Keratinocyte (primary cell): ENCODE measurements around the gene ADM2. TPM values are rescaled to one million over a fixed set of nuclear protein-coding genes. Genes with fewer than 3 reads are reported as not detected.
A peak's percentile ranks its signal among the peaks of the same experiment; 100 is the strongest.

ENCODE experiments used
- DNase-seq: peaks from one replicate; pipeline ENCODE4 v3.0.0-alpha.2; 2011; ENCODE audit warnings: low read depth, missing footprints, low spot score
- FAIRE-seq: peaks from 2 replicates; lab custom pipeline; 2011; peaks lifted over from hg19 to GRCh38; lab: Jason Lieb, UNC
- H2AFZ ChIP-seq: 2 replicates; pipeline ENCODE4 v1.6.0; 2012; ENCODE audit warnings: low read length, control low read depth, inconsistent platforms; ENCODE audit not compliant: control insufficient read depth
- H3K27ac ChIP-seq: 2 replicates; pipeline ENCODE4 v1.5.1; 2011; ENCODE audit warnings: low read length; ENCODE audit not compliant: control insufficient read depth, insufficient read depth
- H3K27me3 ChIP-seq: 3 replicates; pipeline ENCODE4 v1.6.0; 2011; ENCODE audit warnings: low read length; ENCODE audit not compliant: control insufficient read depth, insufficient read depth; ENCODE audit errors: extremely low read depth
- H3K36me3 ChIP-seq, 2 experiments: 2 replicates in 1 of 2; 3 replicates in 1 of 2; pipeline ENCODE4 v1.5.1; 2011; ENCODE audit warnings: low read length in 2 of 2, mild to moderate bottlenecking in 1 of 2; ENCODE audit not compliant: control insufficient read depth in 2 of 2, insufficient read depth in 2 of 2; ENCODE audit errors: extremely low read depth in 1 of 2
- H3K4me1 ChIP-seq: 3 replicates; pipeline ENCODE4 v1.5.1; 2011; ENCODE audit warnings: low read length; ENCODE audit not compliant: control insufficient read depth, insufficient read depth; ENCODE audit errors: extremely low read depth
- H3K4me2 ChIP-seq: 3 replicates; pipeline ENCODE4 v1.6.0; 2011; ENCODE audit warnings: low read depth, low read length; ENCODE audit not compliant: control insufficient read depth, insufficient read depth; ENCODE audit errors: extremely low read depth
- H3K4me3 ChIP-seq, 3 experiments: fragments of 200-600 bp in 1 of 3; sonication (generic) in 1 of 3; 2 replicates in 2 of 3; 3 replicates in 1 of 3; pipeline ENCODE4 v1.5.1; 2011 to 2016; ENCODE audit warnings: low read length in 3 of 3, mild to moderate bottlenecking in 3 of 3, control low read depth in 2 of 3, inconsistent platforms in 1 of 3, low read depth in 1 of 3, mixed read lengths in 1 of 3, mixed run types in 1 of 3, moderate library complexity in 1 of 3; ENCODE audit not compliant: control insufficient read depth in 2 of 3, insufficient read depth in 2 of 3; ENCODE audit errors: extremely low read depth in 1 of 3
- H3K79me2 ChIP-seq: 2 replicates; pipeline ENCODE4 v1.6.0; 2012; ENCODE audit warnings: low read length; ENCODE audit not compliant: control insufficient read depth, insufficient read depth
- H3K9ac ChIP-seq: 3 replicates; pipeline ENCODE4 v1.6.0; 2011; ENCODE audit warnings: low read length; ENCODE audit not compliant: control insufficient read depth, insufficient read depth; ENCODE audit errors: extremely low read depth
- H3K9me1 ChIP-seq: 3 replicates; pipeline ENCODE4 v1.6.0; 2011; ENCODE audit warnings: low read length; ENCODE audit not compliant: control insufficient read depth, insufficient read depth; ENCODE audit errors: extremely low read depth
- H3K9me3 ChIP-seq: 2 replicates; pipeline ENCODE4 v1.5.1; 2012; ENCODE audit warnings: low read depth, low read length; ENCODE audit not compliant: control insufficient read depth
- H4K20me1 ChIP-seq: 3 replicates; pipeline ENCODE4 v1.6.0; 2011; ENCODE audit warnings: low read length; ENCODE audit not compliant: control insufficient read depth, insufficient read depth; ENCODE audit errors: extremely low read depth
- CTCF ChIP-seq, 3 experiments: IDR thresholded peaks in 1 of 3; conservative IDR thresholded peaks in 1 of 3; optimal IDR thresholded peaks in 1 of 3; 2 replicates in 2 of 3; 3 replicates in 1 of 3; pipeline versions ENCODE3 to v1.5.1; 2011; ENCODE audit warnings: low read length in 3 of 3, mild to moderate bottlenecking in 3 of 3, moderate library complexity in 2 of 3, control low read depth in 1 of 3, inconsistent platforms in 1 of 3; ENCODE audit not compliant: insufficient read depth in 2 of 3; ENCODE audit errors: extremely low read depth in 1 of 3
- EZH2 ChIP-seq: IDR thresholded peaks from one replicate; pipeline ENCODE4 v1.6.1; 2012; ENCODE audit warnings: inconsistent platforms, mild to moderate bottlenecking, low read length, moderate library complexity
- dilution Hi-C: fragments of 300-500 bp; cut with MboI; formaldehyde crosslinking; loops from one replicate; pipeline ENCODE4 v1.7.0; 2020; ENCODE audit warnings: low sequenced_read_pairs; ENCODE audit not compliant: extremely low pct_ligation_motif_present
- polyA plus RNA-seq, 5 experiments: library from polyadenylated mRNA; depleted of rRNA in 3 of 5; stranded (reverse) in 3 of 5; stranded (forward) in 1 of 5; unstranded in 1 of 5; fragments of >200 nt; gene quantifications; 1 replicate in 1 of 5; 2 replicates in 3 of 5; 3 replicates in 1 of 5; pipeline versions ENCODE4 v1.2.1 to v1.2.3, GENCODE V29; 2011 to 2012; ENCODE audit warnings: missing spikeins in 2 of 5, low read depth in 1 of 5, low replicate concordance in 1 of 5

ADM2 gene
- polyA plus RNA-seq, 1 donor (not counting 4 experiments of a cell fraction or from before 2014, with no cell fraction given): 0.21 TPM

- dilution Hi-C loops: no loop called here
- Histone ChIP-seq H3K9me1 (peaks cover 6% of the 10 kb centered on the region), H3K4me3 (no peak overlapping the region), H3K27ac (no peak overlapping the region), H2AFZ (no peak overlapping the region), H3K4me1 (peaks cover 47% of the 10 kb centered on the region), H3K9ac (no peak overlapping the region), H3K79me2 (peaks cover 39% of the 10 kb centered on the region), H4K20me1 (peaks cover 28% of the 10 kb centered on the region), H3K27me3 (peaks cover 10% of the 10 kb centered on the region), H3K9me3 (no peaks in the 10 kb centered on the region), H3K36me3 (peaks cover 1 to 16% of the 10 kb centered on the region in 2 experiments), H3K4me2 (peak overlapping the region; percentile 82)
- DNase-seq (no peak), FAIRE-seq (no peak)
- TF ChIP-seq EZH2: no peak
Measured at GRCh38 chr22:50475652-50476002, 5.7 kb upstream of the ADM2 start.

GRCh38 chr22:50476868-50477267 lies 4.5 kb upstream of the ADM2 start:
- TF ChIP-seq CTCF (optimal IDR thresholded peaks at IDR 0.05 in 1 of 3, IDR thresholded peaks at IDR 0.05 in 1 of 3, conservative IDR thresholded peaks at IDR 0.05 in 1 of 3; ENCODE audit: extremely low read depth in 1 of 3, insufficient read depth in 2 of 3, low read length in 3 of 3) (no peak), EZH2 (no peak)
- peak overlapping the region; percentile 47 for H2AFZ ChIP-seq
- no peak overlapping the region for H3K27ac ChIP-seq
- no peak for DNase-seq
- dilution Hi-C loops: no loop called here
- peaks cover 27% of the 10 kb centered on the region for H3K79me2 ChIP-seq
- H3K9me3 ChIP-seq: no peaks in the 10 kb centered on the region
- peaks cover 14% of the 10 kb centered on the region for H3K27me3 ChIP-seq
- peak; percentile 64 for FAIRE-seq
- H3K36me3 ChIP-seq: peaks cover 1 to 16% of the 10 kb centered on the region in 2 experiments
- H3K9ac ChIP-seq: no peak overlapping the region
- no peak overlapping the region for H3K4me3 ChIP-seq
- H3K9me1 ChIP-seq: peaks cover 6% of the 10 kb centered on the region
- H3K4me1 ChIP-seq: peaks cover 35% of the 10 kb centered on the region
- H4K20me1 ChIP-seq: peaks cover 21% of the 10 kb centered on the region
- H3K4me2 ChIP-seq: peak overlapping the region; percentile 46

- dilution Hi-C loops: no loop called here
- Histone ChIP-seq H3K9me1 (peaks cover 4% of the 10 kb centered on the region), H3K27ac (no peak overlapping the region), H3K4me1 (peaks cover 25% of the 10 kb centered on the region), H3K36me3 (peaks cover 1 to 6% of the 10 kb centered on the region in 2 experiments), H3K9ac (no peak overlapping the region), H3K4me2 (no peak overlapping the region), H3K9me3 (no peaks in the 10 kb centered on the region), H3K27me3 (peaks cover 25% of the 10 kb centered on the region), H3K79me2 (peaks cover 16% of the 10 kb centered on the region), H4K20me1 (peaks cover 11% of the 10 kb centered on the region), H3K4me3 (no peak overlapping the region), H2AFZ (no peak overlapping the region)
- FAIRE-seq (no peak), DNase-seq (no peak)
- no peak for TF ChIP-seq EZH2
- no peak for TF ChIP-seq CTCF (optimal IDR thresholded peaks at IDR 0.05 in 1 of 3, IDR thresholded peaks at IDR 0.05 in 1 of 3, conservative IDR thresholded peaks at IDR 0.05 in 1 of 3; ENCODE audit: extremely low read depth in 1 of 3, insufficient read depth in 2 of 3, low read length in 3 of 3)
Measured at GRCh38 chr22:50477923-50478322, 3.4 kb upstream of the ADM2 start.
